GM04503 (cell line): ENCODE measurements around the gene TMEM69.
"Not testable (repeated sequence)": the region's sequence is repeated elsewhere in the genome, so short reads cannot be mapped to it uniquely, and the experiment has no call there.

Source experiments
- DNase-seq: peaks from one replicate; pipeline ENCODE4 v3.0.0-alpha.2; 2012; ENCODE audit warnings: low read depth

Gene TMEM69

DNA sequence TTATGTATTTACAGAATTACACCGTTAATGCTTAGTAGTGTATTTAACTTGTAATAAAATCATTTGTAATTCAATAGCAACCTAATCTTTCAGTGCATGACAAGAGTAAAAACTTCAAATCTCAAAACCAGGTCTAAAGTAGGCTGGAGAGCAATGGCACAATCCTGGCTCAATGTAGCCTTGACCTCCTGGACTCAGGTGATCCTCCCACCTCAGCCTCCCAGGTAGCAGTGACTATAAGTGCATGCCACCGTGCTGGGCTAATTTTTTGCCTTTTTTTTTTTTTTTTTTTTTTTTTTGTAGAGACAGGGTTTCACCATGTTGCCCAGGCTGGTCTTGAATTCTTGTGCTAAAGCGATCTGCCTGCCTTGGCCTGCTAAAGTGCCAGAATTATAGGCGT lies 51.2 kb downstream of the TMEM69 start:
- no peak for DNase-seq

DNA sequence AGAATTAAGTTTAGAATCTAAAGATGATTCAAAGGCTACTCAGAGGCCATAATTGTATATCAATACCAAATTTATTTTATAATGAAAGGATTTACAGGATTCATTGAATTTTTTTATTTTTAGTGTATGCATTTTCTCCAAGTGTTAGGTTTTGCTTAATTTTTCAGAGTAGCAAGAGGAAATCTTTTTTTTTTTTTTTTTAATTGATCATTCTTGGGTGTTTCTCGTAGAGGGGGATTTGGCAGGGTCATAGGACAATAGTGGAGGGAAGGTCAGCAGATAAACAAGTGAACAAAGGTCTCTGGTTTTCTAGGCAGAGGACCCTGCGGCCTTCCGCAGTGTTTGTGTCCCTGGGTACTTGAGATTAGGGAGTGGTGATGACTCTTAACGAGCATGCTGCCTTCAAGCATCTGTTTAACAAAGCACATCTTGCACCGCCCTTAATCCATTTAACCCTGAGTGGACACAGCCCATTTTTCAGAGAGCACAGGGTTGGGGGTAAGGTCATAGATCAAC lies 51.7 kb downstream of the TMEM69 start:
- not testable (repeated sequence) for DNase-seq
